GM12801 (cell line): ENCODE results near the gene IFRD2.

Source experiments
- CTCF ChIP-seq: IDR thresholded peaks from one replicate; pipeline ENCODE4 v1.5.1; 2011; ENCODE audit warnings: control low read depth; ENCODE audit not compliant: insufficient read length; ENCODE audit errors: extremely low read depth

Gene IFRD2

GRCh38 chr3:50292159-50293078 lies at the start of gene IFRD2:
IFRD2 (minus strand) TSS chr3:50292429; CDS start chr3:50292274, 155 bp downstream.
- no peak for TF ChIP-seq CTCF

GRCh38 chr3:50341537-50341936 lies 49.3 kb upstream of the IFRD2 start:
- TF ChIP-seq CTCF = no peak

- no peak for TF ChIP-seq CTCF
Observed at GRCh38 chr3:50340448-50341329, 48.5 kb upstream of the IFRD2 start, which contains the start of gene RASSF1. RASSF1 (minus strand) TSS chr3:50340836; CDS start chr3:50340805, 31 bp downstream.

- TF ChIP-seq CTCF = no peak
Observed at GRCh38 chr3:50340147-50340447, 47.9 kb upstream of the IFRD2 start.

GRCh38 chr3:50339485-50340146 lies 47.4 kb upstream of the IFRD2 start:
- no peak for TF ChIP-seq CTCF

GRCh38 chr3:50338965-50339364 lies 46.7 kb upstream of the IFRD2 start:
- no peak for TF ChIP-seq CTCF
